Medulla oblongata (tissue), 1 donor: ENCODE data around the gene BPI.
A peak's percentile ranks its signal among the peaks of the same experiment; 100 is the strongest.
"Not testable (repeated sequence)": the region's sequence is repeated elsewhere in the genome, so short reads cannot be mapped to it uniquely, and the experiment has no call there.

ENCODE experiments used
- DNase-seq: peaks from one replicate; pipeline ENCODE4 v3.0.0-alpha.2; 2015; ENCODE audit errors: extremely low spot score

Gene BPI

GRCh38 chr20:38304845-38305447, 990 bp downstream of the BPI start:
- peak; percentile 35 for DNase-seq

DNA sequence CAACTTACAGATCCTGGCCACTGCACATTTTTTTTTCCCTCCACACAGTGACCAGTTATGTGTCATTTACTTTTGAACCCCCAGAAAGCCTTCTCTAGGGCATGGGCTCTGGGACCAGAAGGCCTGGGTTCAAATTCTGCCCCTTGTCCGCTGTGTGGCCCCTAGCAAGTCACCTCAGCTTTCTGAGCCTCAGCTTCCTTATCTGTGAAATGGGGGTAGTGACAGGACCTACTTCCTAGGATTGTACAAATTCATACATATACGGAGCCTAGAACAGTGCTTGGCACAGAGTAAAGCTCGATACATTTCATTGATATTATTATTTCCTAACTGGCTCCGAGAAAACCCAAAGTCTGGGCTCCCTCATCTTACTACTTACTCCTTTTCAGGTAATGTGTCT, 1.6 kb downstream of the BPI start:
- DNase-seq, result no peak

GRCh38 chr20:38306379-38306778, 2.4 kb downstream of the BPI start:
- DNase-seq, result no peak

GRCh38 chr20:38307371-38308046, 3.6 kb downstream of the BPI start:
- DNase-seq, result no peak

- DNase-seq, result no peak
These were observed 4.1 kb downstream of the BPI start for GRCh38 chr20:38308047-38308438.

DNA sequence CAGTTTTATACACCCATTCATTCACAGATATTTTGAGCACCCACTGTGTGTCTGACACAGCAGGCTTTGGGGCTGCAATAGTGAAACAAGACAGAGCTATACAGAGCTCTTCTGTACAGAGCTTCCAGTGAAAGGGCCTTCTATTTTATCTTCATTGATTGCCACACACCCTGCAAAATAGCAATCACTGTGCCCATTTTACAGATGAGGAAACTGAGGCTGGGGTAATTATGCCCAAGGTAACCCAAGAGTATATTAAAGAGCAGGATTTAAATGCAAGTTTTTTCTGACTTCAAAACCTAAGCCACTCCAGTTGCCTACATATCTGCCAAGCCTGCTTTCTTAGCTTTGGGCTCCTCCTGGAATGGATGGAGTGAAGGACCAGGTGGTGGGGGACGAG, 4.5 kb downstream of the BPI start:
- no peak for DNase-seq

DNA sequence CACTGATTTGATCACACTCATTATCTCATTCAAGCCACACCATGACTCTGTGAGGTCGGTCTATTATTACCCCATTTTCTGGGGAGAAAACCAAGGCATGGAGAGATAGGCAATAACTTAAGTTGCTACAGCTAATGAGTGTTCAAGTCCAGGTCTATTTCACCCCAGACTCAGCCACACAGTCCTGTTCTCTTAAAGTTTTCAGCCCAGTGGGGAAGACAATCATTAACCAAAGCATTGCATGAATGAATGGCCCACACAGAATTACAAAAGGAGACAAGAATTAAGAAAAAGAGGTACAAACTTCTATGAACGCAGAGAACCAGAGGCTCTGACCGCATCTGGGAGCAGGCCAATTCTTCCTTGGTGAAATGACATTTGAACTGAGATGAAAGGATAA, 7.1 kb downstream of the BPI start:
- DNase-seq, result no peak

- no peak for DNase-seq
These were observed 7.5 kb downstream of the BPI start for GRCh38 chr20:38311491-38311890.

DNA sequence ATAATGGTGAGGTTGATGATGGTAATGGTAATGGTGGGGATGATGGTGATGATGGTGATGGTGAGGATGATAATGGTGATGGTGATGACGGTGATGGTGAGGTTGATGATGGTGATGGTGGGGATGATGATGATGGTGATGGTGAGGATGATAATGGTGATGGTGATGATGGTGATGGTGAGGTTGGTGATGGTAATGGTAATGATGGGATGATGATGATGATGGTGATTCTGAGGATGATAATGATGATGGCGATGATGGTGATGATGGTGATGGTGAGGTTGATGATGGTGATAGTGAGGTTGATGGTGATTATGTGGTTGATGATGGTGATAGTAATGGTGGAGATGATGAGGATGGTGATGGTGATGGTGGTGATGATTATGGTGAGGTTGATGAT, 9.7 kb downstream of the BPI start:
- no peak for DNase-seq

- DNase-seq, result not testable (repeated sequence)
These were observed 10.4 kb downstream of the BPI start for GRCh38 chr20:38314350-38314749.

DNA sequence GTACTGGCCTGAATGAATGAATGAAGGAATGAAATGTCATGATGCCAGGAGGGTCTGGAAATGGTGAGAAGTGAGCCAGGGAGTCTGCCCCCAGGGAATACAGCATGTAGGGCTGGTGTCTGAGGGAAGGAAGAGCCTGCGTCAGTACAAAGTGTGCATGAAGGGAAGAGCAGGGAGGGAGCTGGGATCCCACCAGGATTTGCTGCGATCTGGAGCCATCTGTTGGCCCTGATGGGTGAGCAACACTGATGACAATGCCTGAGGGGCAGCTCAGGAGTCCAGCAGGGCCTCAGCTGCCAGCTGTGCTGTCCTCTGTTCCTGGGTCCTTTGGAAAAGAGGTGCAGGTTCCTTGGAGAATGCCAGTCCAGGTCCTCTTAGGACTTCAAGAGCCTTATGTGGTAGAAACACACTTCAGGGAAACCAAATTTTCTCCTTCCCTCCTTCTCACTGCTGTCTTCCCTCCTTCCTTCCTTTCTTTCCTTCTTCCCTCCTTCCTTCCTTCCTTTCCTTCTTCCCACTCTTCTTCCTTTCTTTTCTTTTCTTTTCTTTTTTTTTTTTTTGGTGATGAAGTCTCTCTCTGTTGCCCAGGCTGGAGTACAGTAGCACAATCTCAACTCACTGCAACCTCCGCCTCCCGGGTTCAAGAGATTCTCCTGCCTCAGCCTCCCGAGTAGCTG, 11.5 kb downstream of the BPI start:
- peak; percentile 59 for DNase-seq

- no peak for DNase-seq
These were observed 12.4 kb downstream of the BPI start for GRCh38 chr20:38316341-38316740.

GRCh38 chr20:38317422-38317821, 13.5 kb downstream of the BPI start:
- DNase-seq, result no peak

DNA sequence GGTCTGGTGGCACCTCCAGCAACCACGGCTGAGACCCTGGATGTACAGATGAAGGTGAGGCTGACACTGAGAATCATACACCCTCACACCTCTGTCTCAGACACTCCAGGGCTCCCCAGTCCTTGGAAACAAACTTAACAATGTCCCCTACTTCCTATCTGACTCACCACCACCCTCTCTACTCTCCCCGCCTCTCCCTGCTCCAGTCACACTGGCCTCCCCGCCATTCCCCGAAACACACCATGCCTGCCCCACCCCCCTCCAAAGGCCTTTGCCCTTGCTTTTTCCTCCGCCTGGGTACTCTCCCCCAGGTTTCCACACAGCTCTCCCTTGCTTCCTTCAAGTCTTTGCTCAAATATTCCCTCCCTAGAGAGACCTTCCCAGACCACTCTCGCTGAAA, 16.3 kb downstream of the BPI start:
- no peak for DNase-seq

DNA sequence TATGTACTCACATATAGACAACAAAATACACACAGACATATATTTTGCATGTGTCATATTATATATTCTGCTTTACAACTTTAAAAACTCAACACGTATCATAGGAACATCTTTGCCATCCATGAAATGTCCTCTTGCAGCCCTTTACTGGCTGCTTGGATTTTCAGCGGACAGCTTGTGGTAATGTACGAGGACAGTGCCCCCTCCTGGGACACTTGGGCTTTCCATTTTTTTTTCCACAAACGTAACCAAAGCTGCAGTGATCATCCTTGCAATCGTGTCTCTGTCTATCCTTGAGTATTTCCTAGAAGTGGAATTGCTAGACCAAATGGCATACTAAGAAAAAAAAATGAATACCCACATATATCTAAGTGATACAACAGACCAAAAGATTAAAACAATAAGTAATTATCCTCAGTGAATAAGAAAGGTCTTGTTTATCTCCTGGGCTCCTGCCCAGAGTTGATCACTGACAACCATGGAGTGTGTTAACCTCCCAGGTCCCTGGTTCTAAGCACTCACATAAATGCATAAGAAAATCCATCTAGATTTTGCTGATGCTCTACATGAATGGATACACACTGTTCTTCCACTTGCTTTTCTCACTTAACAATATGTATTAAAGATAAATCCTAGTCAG, 18.1 kb downstream of the BPI start:
- peak; percentile 89 for DNase-seq

- no peak for DNase-seq
These were observed 20.2 kb downstream of the BPI start for GRCh38 chr20:38324159-38324558.

DNA sequence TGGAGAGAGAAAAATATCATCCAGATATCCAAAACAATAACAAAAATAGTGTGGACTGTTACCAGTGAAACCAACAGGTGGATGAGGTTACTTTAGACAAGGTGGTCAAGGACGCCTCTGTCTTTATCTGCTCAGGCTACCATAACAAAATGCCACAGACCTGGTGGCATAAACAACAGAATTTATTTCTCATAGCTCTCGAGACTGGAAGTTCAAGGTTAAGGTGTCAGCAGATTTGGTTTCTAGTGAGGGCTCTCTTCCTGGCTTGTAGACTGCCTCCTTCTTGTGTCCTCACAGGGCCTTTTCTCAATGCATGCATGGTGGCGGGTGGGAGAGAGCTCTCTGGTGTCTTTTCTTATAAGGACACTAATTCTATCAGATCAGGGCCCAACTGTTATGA, 21.2 kb downstream of the BPI start:
- no peak for DNase-seq

DNA sequence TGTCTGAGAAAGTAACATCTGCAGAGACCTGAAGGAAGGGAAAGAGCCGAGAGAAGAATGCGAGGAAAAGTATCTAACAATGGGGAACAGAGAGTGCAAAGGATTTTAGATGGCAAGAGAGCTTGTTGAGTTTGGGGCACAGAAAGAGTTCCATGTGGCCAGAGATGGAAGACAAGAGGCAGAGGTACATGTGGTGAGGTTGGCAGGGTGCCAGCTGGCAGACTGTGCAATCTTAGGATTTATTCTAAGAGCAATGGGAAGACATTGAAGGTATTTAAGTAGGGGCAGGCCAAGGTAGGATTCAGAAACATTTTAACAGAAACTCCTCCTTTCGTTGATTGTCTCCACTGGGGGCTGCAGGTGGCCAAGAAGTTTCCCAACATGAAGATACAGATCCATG, 21.9 kb downstream of the BPI start:
- DNase-seq, result no peak

GRCh38 chr20:38326309-38326708, 22.4 kb downstream of the BPI start:
- no peak for DNase-seq

GRCh38 chr20:38330638-38331037, 26.7 kb downstream of the BPI start:
- DNase-seq, result no peak

GRCh38 chr20:38331245-38331644, 27.3 kb downstream of the BPI start:
- DNase-seq, result no peak

GRCh38 chr20:38331814-38332213, 27.9 kb downstream of the BPI start:
- DNase-seq, result no peak

GRCh38 chr20:38334016-38334415, 30.1 kb downstream of the BPI start:
- no peak for DNase-seq
